ENCODE measurements around the gene UBR4.

GRCh38 chr1:19255288-19255687 is 45.2 kb upstream of the UBR4 start:
- TF ChIP-seq, protein P1, sequence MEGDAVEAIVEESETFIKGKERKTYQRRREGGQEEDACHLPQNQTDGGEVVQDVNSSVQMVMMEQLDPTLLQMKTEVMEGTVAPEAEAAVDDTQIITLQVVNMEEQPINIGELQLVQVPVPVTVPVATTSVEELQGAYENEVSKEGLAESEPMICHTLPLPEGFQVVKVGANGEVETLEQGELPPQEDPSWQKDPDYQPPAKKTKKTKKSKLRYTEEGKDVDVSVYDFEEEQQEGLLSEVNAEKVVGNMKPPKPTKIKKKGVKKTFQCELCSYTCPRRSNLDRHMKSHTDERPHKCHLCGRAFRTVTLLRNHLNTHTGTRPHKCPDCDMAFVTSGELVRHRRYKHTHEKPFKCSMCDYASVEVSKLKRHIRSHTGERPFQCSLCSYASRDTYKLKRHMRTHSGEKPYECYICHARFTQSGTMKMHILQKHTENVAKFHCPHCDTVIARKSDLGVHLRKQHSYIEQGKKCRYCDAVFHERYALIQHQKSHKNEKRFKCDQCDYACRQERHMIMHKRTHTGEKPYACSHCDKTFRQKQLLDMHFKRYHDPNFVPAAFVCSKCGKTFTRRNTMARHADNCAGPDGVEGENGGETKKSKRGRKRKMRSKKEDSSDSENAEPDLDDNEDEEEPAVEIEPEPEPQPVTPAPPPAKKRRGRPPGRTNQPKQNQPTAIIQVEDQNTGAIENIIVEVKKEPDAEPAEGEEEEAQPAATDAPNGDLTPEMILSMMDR (IDR thresholded peaks at IDR 0.05; ENCODE audit: low read depth, low read length) = no peak
- TF ChIP-seq EZH2phosphoT487 (IDR thresholded peaks at IDR 0.05; ENCODE audit: low read depth) = no peak

All from OCI-LY3 (cell line).